HG03097 (cell line): Measurements from ENCODE around the gene CTBS.
A peak's percentile ranks its signal among the peaks of the same experiment; 100 is the strongest.
"Not testable (repeated sequence)": the region's sequence is repeated elsewhere in the genome, so short reads cannot be mapped to it uniquely, and the experiment has no call there.

Source experiments
- ATAC-seq: cut with Tn5 transposase; IDR thresholded peaks from one replicate; pipeline ENCODE4 v1.9.1; 2021; ENCODE audit not compliant: unreplicated experiment, low FRiP score

Gene CTBS, protein sequence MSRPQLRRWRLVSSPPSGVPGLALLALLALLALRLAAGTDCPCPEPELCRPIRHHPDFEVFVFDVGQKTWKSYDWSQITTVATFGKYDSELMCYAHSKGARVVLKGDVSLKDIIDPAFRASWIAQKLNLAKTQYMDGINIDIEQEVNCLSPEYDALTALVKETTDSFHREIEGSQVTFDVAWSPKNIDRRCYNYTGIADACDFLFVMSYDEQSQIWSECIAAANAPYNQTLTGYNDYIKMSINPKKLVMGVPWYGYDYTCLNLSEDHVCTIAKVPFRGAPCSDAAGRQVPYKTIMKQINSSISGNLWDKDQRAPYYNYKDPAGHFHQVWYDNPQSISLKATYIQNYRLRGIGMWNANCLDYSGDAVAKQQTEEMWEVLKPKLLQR

DNA sequence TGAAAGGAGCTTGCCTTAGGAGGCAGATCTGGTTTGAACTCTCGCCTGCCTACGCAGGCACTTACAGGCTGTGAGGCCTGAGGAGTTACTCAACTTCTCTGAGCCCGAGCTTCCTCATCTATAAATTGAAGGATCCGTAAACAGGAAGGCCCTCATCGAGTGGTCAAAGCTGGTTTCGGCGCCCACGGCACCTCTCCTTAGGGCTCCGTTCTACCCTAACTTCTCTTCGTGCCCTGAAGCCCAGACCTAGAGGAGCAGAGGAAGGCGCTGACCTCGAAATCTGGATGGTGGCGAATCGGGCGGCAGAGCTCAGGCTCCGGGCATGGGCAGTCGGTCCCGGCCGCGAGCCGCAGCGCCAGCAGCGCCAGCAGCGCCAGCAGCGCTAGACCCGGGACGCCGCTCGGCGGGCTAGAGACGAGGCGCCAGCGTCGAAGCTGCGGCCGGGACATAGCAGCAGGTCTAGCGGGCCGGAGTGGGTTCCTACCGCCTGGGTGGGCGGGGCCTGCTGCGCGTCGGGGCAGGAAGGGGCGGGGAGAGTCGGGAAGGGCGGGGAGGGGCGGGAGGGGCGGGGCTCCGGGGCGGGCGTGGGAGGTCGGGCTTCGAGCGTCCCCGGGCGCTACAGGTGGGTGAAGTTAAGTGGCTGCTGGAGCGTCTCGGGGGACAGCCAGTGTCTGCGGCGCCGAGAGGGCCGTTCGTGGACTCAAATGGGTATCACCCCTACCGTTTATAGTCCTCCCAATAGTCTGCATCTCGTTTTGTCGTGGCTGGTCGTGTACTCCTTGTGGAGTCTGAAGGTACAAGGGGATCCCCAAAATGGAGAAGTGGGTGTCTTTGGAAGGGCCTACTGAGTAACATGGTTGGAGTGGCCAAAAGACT lies at the start of gene CTBS:
Gene CTBS, minus strand, starts transcription at position 474 of the 876 bp plus-strand sequence. Its CDS starts 25 bp downstream, at position 449.
- ATAC-seq, result peak; percentile 93

DNA sequence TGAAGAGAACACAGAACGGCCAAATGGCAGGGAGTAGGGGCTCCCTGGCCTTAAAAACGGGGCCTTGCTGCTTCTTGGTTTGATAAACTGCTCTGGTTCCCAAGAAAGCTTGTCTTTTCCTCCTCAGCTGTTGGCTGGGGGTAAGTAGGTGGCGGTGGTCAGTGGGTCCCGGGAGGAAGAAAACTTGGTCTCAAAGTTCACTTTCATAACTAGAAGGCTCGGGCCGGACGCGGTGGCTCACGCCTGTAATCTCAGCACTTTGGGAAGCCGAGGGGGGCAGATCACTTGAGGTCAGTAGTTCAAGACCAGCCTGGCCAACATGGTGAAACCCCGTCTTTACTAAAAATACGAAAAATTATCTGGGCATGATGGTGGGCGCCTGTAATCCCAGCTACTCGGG lies 47.3 kb upstream of the CTBS start:
- no peak for ATAC-seq

DNA sequence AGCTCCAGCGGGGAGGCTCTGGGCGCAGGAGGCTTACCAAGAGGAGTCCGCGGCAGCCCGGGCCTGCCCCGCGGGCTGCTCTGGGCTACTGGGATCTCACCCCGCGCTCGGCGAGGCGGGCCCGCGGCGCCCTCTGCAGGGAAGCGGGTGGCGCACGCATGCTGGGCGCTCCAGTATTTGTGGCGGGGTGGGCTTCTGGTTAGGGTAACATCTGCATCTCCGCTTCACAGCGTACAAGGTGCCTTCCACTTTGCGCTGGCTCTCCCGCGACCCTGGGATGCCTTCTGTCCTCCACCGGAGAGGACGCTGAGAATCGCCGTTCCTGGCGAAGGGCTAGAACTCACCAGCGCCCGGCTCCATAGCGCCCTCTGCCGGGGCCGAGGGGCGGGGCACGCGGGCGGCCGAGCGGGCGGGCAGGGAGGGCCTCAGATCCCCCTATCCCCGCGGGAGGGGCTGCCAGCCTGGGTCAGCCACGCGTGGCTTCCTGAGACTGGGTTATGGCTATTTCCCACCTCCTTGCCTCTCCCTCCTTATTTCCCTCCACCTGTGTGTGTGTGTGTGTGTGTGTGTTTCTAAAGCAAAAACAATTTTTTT lies 46.6 kb upstream of the CTBS start:
- ATAC-seq, result peak; percentile 94

DNA sequence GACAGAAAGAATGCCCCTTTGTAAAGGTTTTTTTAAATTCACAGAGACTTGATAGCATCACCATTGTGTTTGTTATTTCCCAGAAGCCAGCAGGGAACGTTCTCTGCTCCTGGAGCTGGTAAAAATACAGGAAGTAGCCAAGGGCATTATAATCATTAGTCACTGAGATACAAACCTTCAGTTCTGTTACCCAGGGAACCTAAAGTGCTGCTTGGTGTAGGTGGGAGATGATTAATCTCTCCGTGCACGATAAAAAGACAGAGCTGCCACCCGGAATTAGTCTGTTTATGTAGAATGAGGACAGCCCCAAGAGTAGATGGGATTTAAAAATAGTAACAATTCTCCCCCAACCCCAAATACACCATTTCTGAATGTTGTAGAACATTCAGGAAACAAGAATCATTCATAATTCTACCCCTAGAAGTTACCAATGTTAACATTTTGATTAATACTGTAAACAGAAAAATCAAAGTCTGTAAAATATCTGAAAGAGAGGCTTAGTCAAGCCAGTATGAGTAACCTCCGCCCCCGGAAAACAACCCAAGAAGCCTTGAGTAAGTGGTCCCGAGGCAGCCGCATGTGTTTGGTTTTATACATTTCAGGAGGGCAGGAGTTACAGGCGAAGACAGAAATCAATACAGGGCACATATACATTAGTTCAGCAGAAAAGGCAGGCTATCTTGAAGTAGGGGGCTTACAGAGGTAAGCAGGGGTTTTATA lies 45.3 kb upstream of the CTBS start:
- no peak for ATAC-seq

DNA sequence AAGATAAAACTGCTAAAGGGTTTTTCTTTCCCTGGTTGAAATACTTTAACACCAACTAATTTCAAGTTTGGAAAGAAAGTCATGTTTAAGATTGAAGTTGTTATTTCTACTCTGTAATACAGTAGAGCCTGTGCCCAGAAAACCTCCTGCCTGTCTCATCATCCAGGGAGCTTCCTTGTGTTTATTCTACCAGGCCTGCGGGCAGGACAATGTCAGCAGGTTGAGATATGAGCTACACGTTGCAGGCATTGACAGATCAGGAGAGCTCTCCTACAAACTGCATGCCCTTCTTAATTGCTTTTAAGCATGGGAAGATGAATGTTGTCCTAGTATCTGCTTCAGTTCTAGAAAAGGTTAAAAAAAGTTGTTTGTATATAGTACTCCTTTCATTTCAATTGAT lies 43.1 kb upstream of the CTBS start:
- ATAC-seq, result no peak

DNA sequence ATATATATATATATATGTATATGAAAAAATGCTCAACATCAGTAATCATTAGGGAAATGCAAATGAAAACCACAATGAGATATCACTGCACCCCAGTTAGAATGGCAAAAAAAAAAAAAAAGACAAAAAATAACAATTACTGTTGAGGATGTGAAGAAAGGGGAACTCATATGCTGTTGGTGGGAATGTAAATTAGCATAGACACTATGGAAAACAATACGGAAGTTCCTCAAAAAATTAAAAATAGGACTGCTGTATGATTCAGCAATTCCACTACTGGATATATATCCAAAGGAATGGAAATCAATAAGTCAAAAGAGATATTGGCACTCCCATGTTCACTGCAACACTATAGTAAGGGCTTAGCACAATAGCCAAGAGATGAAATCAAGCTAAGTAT lies 41.5 kb upstream of the CTBS start:
- ATAC-seq, result no peak

DNA sequence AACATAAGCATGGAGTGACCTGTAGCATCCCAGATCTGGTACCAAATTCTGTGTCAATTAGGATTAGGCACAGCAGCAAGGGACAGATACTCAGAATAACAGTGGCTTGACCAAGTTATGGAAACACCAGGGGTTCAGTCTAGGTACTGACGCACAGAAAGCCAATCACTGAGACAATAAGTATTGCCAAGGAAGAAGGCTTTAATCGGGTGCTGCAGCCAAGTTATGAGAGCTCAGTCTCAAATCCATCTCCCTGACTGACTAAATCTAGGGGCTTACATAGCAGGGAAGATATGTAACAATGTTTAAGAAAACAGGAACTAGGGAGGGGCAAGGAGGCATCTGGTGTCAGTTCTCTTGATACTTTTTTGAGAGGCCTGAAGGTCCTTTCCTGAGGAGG lies 39.6 kb upstream of the CTBS start:
- no peak for ATAC-seq

DNA sequence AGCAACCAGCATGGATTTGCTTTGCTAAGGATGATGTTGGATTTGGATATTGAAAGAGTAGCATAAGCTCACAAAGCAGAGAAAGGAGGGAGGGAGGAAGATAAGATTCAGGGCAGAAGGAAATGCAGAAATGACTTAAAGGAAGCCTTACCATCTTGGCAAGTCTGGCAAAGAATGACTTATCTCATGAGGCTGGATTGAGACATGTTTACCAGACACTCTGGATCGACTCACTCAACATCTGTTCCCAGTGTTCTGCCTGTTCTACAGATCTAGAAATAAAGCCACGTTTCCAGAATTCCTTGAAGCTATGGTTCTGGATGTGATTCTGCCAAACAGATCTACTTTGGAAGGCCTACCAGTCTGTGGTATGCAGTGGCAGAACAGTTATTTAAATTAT lies 38.8 kb upstream of the CTBS start:
- ATAC-seq, result no peak

DNA sequence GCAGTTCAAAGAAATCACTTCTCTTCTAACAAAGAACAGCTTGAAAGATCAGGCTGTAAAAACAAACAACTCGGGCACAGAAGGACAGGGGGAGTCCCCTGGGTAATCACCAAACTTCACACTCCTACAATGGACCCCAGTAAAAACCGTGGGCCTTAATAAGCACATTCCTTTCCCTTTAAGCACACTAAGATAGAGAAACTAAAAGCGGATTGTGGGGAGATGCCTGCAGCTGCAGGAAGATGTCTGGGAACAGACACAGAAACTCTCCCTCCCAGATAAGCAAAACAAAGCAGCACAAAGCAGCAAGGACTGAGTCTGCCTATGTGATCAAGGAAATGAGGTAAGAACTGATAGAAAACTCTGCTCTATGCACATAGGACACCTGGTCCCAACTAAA lies 37.6 kb upstream of the CTBS start:
- no peak for ATAC-seq

DNA sequence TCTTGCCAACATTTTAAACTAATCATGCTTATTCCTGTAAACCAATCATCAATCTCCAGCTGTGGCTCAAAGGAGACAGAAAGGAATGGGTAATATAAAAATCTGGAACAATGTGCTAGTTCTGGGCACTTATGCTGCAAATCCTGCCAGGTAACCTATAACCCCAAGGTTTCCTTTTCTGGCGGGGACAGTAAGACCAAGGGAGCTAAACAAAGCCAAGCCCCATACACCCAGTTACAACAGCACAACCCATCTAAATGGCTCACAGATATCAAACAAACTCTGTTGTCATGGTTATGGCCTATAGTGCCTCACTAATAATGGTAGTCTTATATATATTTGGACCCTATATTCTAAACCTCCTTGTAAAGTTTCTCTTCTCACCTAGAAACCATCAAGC lies 36.9 kb upstream of the CTBS start:
- no peak for ATAC-seq

DNA sequence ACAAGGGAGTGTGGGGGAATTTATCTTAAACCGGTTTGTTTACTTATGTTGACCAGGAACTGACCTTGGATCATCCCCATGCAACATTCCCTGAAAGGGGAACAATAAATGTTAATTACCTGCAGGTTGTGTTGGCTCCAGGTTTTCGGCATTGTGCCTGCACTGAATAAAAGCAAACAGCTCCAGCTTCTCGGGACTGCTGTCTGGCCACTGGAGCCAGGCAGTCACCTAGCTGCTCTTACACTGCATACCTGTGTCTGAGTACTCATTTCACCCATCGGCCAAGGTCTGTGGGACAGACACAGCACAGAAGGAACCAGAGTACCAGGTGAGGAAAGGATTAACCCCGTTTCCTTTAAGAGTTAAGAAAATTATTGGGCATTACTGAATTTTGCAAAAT lies 32.7 kb upstream of the CTBS start:
- no peak for ATAC-seq

DNA sequence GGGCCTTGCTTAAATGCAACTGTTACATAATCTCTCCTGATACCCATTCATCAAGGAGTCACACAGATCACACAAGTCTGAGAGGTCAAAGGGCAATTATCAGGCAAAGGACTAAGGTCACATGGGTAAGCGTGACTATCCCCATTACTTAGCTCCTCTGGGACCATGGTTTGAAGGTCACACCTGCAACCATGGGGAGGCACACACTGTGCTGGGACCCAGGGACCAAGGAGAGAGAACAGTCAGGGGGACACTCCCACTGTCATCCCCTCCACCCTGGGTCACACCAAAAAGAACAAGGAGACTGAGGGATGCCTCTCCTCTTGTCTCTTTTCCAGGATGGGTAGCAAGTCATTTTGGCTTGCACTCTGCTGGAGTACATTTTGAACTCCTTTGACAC lies 30.9 kb upstream of the CTBS start:
- ATAC-seq, result no peak

DNA sequence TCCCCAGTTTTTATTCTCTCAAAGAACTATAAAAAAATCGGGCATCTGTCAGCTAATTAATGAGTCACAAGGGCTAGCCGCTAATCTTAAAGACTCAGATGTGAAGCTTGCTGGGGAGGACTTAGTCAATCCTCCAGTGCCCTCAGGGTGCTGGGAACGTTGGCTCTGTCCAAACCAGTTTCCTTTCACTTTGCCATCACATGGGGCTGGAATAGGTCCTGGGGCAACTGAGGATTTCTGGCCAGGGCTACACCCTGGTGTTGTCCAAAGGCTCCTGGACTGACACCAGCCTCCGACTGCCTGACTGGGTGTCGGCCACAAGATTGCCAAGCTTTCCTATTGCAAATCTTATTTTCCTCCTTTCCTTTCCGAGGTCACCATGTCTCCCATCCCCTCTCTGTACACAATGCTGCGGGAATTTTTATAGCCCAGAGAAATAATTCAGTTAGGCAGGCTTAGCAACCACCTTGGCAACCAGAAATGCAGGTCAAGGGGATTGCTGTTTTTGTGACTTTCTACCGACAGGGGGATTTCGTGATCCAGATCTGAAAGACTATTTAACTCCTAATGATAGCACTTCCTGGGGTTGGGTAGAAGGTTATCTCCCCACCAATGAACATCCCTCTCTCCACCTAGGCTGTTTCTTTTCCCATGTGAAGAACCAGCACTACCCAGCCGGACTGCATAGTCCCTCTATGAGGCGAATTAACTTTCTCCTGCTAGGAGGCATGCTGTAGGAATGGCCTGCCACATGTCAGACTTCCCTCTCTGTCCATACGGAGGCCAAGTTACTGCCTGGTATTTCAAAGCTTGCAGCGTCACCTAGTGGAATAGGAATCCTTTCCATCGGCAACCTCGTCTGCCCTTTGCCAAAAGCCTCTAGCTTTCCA lies 29.9 kb upstream of the CTBS start:
- no peak for ATAC-seq

DNA sequence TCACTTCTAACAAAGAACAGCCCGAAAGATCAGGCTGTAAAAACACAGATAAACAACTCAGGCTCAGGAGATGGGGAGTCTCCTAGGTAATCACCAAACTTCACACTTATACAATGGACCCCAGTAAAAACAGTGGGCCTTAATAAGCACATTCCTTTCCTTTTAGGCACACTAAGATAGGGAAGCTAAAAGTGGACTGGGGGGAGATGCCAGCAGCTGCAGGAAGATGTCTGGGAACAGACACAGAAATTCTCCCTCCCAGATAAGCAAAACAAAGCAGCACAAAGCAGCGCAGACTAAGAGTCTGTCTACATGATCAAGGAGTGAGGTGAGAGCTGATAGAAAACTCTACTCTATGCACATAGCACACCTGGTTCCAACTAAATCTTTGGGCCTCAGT lies 29.0 kb upstream of the CTBS start:
- ATAC-seq, result no peak

DNA sequence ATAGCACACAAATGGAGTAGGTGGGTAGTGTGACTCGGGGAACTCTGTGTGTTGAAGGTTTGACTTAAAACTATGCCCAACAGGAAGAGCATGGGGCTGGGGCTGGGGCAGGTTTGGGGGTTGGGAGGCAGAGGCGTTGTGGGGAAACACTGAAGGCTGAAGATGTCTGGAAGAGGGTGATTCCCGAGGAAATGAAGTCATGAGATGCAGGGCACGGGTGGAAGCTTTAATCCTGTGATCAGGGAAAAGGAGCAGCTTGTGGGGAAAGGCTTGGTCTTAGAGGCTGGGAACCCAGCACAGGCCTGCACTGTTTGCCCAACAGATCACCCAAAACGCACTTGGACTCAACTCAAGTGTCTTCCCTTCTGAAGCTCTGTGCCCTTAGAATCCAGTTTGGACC lies 26.6 kb upstream of the CTBS start:
- no peak for ATAC-seq

DNA sequence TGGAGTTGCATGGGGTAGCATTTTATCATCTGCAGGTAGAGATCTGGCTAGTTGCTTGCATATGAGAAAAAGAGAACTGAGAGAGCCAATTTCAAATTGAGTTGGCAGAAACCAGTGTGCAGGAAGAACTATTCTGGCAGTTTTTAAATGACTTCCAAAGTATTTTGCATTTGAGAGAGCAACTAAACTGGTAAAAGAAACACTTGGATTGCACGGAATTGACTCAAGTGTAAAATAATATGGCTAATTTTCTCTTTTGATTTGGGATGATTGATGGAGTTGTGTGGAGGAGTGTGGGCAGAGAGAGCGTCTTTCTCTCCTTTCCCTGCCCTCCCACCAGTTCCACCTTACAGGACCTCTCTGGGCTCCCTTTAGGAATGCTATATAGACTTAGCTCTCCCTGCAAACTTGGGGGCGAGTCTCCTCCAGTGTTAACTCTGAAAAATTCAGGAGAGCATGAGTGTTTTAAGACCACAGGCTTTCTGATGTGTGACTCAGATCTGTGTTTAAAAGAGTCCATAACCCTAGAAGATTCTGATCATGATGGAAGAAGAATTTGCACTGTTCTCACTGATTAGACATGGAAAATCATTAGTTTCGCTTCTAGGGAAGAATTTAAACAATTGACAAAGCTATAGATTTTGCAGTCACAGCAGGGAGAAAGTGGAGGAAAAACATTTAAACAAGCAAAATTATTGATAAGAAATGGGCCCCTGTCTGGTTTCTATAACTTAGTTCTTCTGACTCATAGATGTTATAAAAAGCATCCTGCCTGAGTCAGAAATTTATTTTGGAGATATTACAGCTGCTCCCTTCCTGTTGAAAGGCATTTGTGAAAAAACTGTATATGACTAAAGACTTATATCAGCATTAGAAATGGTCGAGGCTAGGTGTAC lies 24.9 kb upstream of the CTBS start:
- ATAC-seq, result peak; percentile 69

DNA sequence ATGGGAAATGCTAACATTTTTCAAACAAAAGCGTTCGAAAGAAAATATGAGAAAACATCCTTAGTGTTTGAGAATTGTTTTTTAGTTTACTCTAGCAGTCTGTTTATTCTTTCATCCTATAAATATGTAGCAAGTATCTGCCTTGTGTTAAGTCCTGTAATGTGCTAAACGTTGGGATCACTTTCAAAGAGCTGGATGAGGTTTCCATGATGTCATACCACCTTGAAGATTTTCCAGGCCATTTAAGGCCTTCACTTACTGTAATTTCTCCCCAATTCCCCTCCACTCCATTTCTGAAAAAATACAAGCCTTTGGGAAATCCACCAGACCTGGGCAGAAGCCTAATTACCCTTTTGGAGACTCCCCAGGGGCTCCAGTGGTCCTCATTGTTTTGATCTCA lies 24.2 kb upstream of the CTBS start:
- ATAC-seq, result no peak

DNA sequence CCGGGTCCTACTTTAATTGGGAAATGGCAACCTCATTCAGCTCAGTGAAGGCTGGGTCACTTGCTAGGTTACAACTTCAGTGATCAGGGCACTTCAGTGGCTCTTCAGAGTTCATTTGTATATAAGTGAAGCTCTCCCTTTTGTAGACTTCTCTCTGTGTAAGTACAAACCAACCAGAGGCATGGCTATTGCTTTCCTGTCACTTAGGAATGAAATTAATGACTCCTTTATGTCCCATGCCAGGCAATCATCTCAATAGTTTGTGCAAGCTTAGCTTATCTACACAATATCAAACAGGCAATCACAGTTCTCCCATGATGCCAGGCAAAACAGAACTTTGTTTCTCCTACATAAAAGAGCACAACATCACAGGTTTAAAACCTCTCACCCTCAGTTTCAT lies 22.8 kb upstream of the CTBS start:
- no peak for ATAC-seq

DNA sequence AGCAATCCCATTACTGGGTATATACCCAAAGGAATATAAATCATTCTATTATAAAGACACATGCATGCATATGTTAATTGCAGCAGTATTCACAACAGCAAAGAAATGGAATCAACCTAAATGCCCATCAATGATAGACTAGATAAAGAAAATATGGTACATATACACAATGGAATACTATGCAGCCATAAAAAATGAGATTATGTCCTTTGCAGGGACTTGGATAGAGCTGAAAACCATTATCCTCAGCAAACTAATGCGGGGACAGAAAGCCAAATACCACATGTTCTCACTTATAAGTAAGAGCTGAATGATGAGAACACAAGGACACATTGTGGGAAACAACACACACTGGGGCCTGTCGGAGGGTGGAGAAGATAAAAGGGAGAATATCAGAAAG lies 20.7 kb upstream of the CTBS start:
- ATAC-seq, result not testable (repeated sequence)
